Astrocyte (in vitro differentiated cells and primary cell): ENCODE measurements around the gene PRR5L.

Experiments
- CTCF ChIP-seq: IDR thresholded peaks from 2 replicates; pipeline ENCODE4 v1.5.1; 2011; ENCODE audit warnings: low read depth, mild to moderate bottlenecking, inconsistent platforms, low read length, moderate library complexity; ENCODE audit not compliant: insufficient read depth
- EZH2 ChIP-seq: IDR thresholded peaks from 2 replicates; pipeline ENCODE4 v1.6.1; 2012; ENCODE audit warnings: mild to moderate bottlenecking, low read length, inconsistent platforms; ENCODE audit not compliant: insufficient read depth

GRCh38 chr11:36383195-36383594, 87.1 kb downstream of the PRR5L start:
- no peak for TF ChIP-seq CTCF
- no peak for TF ChIP-seq EZH2
